GM18520 (cell line): ENCODE measurements around the gene SLC43A1.

Experiments used
- ATAC-seq: cut with Tn5 transposase; IDR thresholded peaks from one replicate; pipeline ENCODE4 v1.9.1; 2021; ENCODE audit not compliant: unreplicated experiment

The SLC43A1 gene

GRCh38 chr11:57434640-57435546, 80.6 kb downstream of the SLC43A1 start:
- ATAC-seq: no peak
